ENCODE measurements around the gene NAALADL2.

NAALADL2 gene

DNA sequence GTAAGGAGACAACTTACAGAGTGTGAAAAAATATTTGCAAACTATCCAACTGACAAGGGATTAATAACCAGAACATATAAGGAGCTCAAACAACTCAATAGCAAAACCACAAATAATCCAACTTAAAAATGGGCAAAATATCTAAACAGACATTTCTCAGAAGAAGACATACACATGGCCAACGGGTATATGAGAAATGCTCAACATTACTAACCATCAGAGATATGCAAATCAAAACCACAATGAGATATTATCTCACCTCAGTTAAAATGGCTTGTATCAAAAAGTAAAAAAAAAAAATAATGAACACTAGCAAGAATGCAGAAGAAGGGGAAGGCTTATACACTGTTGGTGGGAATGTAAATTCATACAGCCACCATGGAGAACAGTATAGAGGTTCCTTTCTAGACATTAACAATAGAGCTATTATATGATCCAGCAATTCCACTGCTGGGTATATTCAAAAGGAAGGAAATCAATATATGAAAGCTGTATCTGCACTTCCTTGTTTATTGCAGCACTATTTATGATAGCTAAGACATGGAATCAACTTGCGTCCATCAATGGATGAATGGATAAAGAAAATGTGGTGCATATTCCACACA is 998.6 kb downstream of the NAALADL2 start:
- DNase-seq = no peak
- Mint-ChIP-seq H3K36me3 (ENCODE audit: insufficient read depth) (no peaks in the 10 kb centered on the region), H3K4me1 (ENCODE audit: low read depth in 2 of 2) (no peaks in the 10 kb centered on the region), H3K9me3 (peaks cover 2% of the 10 kb centered on the region in 2 donors), H3K4me3 (no peak overlapping the region), H3K27me3 (no peaks in the 10 kb centered on the region), H3K27ac (no peak overlapping the region)
- ATAC-seq (replicated peaks) = no peak
